ENCODE data around the gene PATJ.

The PATJ gene

DNA sequence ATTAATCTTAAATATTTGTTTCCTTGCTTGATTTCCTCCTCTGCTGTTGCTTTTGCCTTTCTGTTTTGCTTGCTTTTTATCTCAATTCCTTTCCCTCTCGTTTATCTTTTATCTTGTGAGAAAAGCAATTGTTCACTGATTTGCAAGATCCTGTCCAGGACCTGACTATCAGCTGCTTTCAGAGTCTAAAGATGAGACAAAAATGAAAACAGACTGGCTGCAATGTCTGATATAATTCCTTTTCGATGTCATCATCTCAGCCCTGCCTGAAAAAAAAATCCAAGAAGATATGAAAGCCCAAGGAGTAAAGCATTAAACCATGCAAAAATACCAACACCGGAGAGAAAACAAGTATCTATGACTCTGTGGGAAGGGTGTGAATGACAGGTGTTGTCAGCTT, 225.5 kb downstream of the PATJ start:
- no peak for TF ChIP-seq CTCF (IDR thresholded peaks at IDR 0.05; ENCODE audit: low read depth, low read length, missing control alignments)
- DNase-seq (ENCODE audit: extremely low read depth, low read depth): no peak
- no peak overlapping the region for H3K4me3 ChIP-seq (replicated peaks; ENCODE audit: low read depth, low read length)

DNA sequence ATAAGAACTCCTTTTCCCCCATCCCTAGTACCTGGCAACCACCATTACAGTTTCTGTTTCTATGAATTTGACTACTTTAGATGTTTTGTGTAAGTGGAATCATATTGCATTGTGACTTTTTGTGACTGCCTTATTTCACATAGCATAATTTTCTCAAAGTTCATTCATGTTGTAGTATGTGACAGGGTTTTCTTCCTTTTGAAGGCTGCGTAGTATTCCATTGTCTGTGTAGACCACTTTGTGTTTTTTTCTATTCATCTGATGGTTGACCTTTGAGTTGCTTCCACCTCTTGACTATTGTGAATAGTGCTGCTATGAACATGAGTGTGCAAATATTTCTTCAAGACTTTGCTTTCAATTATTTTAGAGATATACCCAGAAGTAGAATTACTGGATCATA, 226.6 kb downstream of the PATJ start:
- DNase-seq (ENCODE audit: extremely low read depth, low read depth): no peak
- TF ChIP-seq CTCF (IDR thresholded peaks at IDR 0.05; ENCODE audit: low read depth, low read length, missing control alignments): no peak
- no peak overlapping the region for H3K4me3 ChIP-seq (replicated peaks; ENCODE audit: low read depth, low read length)

- no peak for TF ChIP-seq CTCF (IDR thresholded peaks at IDR 0.05; ENCODE audit: low read depth, low read length, missing control alignments)
- DNase-seq (ENCODE audit: extremely low read depth, low read depth): no peak
- no peak overlapping the region for H3K4me3 ChIP-seq (replicated peaks; ENCODE audit: low read depth, low read length)
Observed at GRCh38 chr1:61973100-61973837, 231.0 kb downstream of the PATJ start.

GRCh38 chr1:61975638-61976037, 233.4 kb downstream of the PATJ start:
- no peak overlapping the region for H3K4me3 ChIP-seq (replicated peaks; ENCODE audit: low read depth, low read length)
- no peak for DNase-seq (ENCODE audit: extremely low read depth, low read depth)
- no peak for TF ChIP-seq CTCF (IDR thresholded peaks at IDR 0.05; ENCODE audit: low read depth, low read length, missing control alignments)

DNA sequence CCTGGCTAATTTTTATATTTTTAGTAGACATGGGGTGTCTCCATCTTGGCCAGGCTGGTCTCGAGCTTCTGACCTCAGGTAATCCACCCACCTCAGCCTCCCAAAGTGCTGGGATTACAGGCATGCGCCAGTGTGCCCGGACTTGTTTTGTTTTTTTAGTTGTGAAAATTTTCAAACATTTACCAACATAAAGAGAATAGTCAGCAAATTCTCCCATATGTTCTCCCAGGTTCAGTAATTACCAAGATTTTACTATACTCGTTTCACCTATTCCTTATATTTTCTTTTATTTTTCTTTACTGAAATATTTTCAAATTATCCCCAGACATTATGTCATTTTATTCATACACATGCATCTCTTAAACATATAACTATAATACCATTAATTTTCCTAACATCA, 234.3 kb downstream of the PATJ start:
- no peak for TF ChIP-seq CTCF (IDR thresholded peaks at IDR 0.05; ENCODE audit: low read depth, low read length, missing control alignments)

DNA sequence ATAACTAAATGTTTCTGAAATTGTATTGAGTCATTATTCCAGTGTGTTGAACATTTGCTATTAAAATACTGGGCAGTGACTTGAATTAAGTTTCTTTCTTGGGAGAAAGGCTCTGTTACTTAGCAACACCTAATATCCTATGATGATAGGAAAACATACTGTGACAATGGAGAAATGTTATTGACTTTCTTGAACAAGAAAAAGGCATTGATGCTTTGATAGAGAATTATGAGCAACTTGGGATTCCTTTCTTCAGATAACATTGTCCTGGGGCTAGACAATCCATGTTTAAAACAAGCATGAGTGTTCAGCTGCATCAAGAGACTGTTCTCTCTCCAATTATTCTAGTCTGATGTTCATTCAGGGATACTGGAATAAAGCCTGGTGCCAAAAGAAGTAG, 236.5 kb downstream of the PATJ start:
- no peak overlapping the region for H3K4me3 ChIP-seq (replicated peaks; ENCODE audit: low read depth, low read length)
- no peak for TF ChIP-seq CTCF (IDR thresholded peaks at IDR 0.05; ENCODE audit: low read depth, low read length, missing control alignments)
- no peak for DNase-seq (ENCODE audit: extremely low read depth, low read depth)

More for the DNA sequence above, 234.3 kb downstream of the PATJ start:
- no peak for DNase-seq (ENCODE audit: extremely low read depth, low read depth)
- no peak overlapping the region for H3K4me3 ChIP-seq (replicated peaks; ENCODE audit: low read depth, low read length)

GRCh38 chr1:61979729-61980128, 237.4 kb downstream of the PATJ start:
- no peak for TF ChIP-seq CTCF (IDR thresholded peaks at IDR 0.05; ENCODE audit: low read depth, low read length, missing control alignments)
- H3K4me3 ChIP-seq (replicated peaks; ENCODE audit: low read depth, low read length): no peak overlapping the region
- DNase-seq (ENCODE audit: extremely low read depth, low read depth): no peak

All from HFF-Myc (cell line).